ENCODE results near the gene CTSF. TPM values are rescaled to one million over a fixed set of nuclear protein-coding genes. Genes with fewer than 3 reads are reported as not detected.

CTSF gene
- total and polyA plus RNA-seq, 2 of the 13 experiments (the other 11 are each of a cell fraction or from before 2014, with no cell fraction given) = not detected

DNA sequence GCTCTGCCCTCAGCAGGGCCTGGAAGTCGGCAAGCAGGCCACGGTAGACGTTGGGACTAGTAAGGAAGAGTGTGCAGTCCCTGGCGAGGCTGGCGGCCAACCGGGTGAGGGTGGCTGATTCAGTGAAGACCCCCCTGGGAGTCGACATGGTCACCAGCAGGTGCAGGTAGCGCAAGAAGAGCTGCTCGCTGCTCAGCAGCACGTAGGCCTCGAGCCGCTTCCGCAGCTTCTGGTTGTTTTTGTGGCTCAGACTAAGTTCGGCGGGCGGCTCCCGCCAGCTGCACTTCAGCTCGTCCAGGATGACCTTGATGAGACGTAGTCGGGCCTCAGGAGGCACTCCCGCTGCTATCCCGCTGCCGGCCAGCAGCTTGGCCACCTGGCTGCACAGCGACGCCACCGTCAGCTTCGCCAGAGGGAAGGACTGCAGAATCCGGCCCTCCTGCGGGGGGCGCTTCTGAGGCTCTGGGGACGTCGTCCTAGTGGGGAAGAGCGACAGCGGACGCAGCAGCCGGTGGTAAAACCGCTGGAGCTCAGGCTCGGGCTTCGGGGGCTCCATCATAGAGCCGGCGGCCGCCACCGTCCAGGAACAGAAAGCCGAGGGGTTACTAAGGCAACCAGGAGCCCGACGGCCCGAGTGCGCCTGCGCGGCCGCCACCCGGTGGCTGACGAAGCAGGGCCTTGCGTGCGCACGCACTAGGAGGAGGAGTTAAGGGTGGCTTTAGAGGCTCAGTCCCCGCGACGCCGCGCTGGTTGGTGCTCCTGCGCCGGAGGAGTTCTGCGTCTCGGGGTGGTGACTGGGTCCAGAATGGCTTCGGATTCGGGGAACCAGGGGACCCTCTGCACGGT lies 24.3 kb upstream of the CTSF start, which contains the start of the genes CCDC87 and CCS (continued):
- TF ChIP-seq, protein P1, sequence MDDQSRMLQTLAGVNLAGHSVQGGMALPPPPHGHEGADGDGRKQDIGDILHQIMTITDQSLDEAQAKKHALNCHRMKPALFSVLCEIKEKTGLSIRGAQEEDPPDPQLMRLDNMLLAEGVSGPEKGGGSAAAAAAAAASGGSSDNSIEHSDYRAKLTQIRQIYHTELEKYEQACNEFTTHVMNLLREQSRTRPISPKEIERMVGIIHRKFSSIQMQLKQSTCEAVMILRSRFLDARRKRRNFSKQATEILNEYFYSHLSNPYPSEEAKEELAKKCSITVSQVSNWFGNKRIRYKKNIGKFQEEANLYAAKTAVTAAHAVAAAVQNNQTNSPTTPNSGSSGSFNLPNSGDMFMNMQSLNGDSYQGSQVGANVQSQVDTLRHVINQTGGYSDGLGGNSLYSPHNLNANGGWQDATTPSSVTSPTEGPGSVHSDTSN (CRISPR knock-in tag; IDR thresholded peaks at IDR 0.05; ENCODE audit: borderline replicate concordance) = 0 out of 2 replicates have a peak, but pooled peaks have one; percentile 18

DNA sequence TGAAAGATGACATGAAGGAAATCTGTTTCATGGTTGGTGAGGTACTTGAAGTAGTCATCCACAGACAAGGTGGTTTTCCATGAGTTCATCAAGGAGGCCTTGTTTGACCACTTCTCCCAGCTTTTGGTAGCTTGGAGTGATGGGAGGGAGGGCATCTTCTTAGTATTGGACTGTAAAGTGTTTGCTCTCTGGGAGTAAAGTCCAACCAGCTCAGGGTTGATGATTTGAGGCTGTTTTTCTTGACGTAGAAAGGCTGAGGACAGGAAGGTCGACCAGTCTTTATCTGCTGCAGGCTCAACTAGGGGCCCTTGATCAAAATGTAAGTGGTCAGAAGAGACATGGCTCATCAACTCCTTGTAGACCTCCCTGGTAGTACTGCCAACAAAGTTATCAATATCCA lies 22.8 kb upstream of the CTSF start:
- ATAC-seq (no peak), FAIRE-seq (no peak), DNase-seq (ENCODE audit: low spot score) (peak; percentile 58)
- Histone ChIP-seq H3K4me3 (replicated peaks in 1 of 3; ENCODE audit: insufficient read depth in 1 of 3, low read depth in 2 of 3, low read length in 3 of 3) (peak overlapping the region in 1 of 3 experiments; percentile 31; a peak in 1 of 6 replicates), H3K4me1 (ENCODE audit: insufficient read depth, low read length) (peaks cover 69% of the 10 kb centered on the region), H3K36me3 (replicated peaks in 1 of 2; ENCODE audit: control insufficient read depth in 1 of 2, insufficient read depth in 2 of 2, low read length in 2 of 2) (no peaks in the 10 kb centered on the region), H3K27ac (ENCODE audit: extremely low read length, insufficient read depth, low read length) (peak overlapping the region; percentile 78), H3K27me3 (ENCODE audit: control insufficient read depth in 1 of 2, insufficient read depth in 2 of 2, low read length in 2 of 2) (no peaks in the 10 kb centered on the region; a peak in 1 of 5 replicates), H3K4me2 (ENCODE audit: low read depth, low read length) (peak overlapping the region; percentile 100), H3K9me3 (ENCODE audit: low read length) (no peaks in the 10 kb centered on the region), H3K79me2 (ENCODE audit: insufficient read depth, low read length) (peaks cover 12% of the 10 kb centered on the region), H2AFZ (ENCODE audit: low read length) (no peak overlapping the region), H3K9ac (ENCODE audit: insufficient read depth, low read depth, low read length) (0 out of 2 replicates have a peak overlapping the region, but pooled peaks have one; percentile 85), H4K20me1 (ENCODE audit: insufficient read depth, low read length) (no peaks in the 10 kb centered on the region)
- 0% methylated on average over 2 of the region's 2 CpGs for whole genome bisulfite sequencing (ENCODE audit: low lambda C conversion rate)
- in situ Hi-C loops (cut with HindIII; ENCODE audit: extremely low pct_ligation_motif_present, low pct_unique_long_range_greater_than_20kb) = no loop called here
- intact Hi-C loops (cut with micrococcal nuclease; ENCODE audit: unreplicated experiment) = loop anchor here (5.0 kb wide), 1 partner anchor 86 kb away; the partner anchor contains the start of gene RBM4B
- CTCF ChIA-PET (ENCODE audit: low intra/inter-chr PET ratio, low total read pairs) = no interaction called here
- POLR2A ChIA-PET = interaction anchor here (0.6 to 5.1 kb wide), 10 partner anchors 12 to 648 kb away, joined by 3 to 72 read pairs (median 12); partner anchors contain the start of genes RBM14, RBM4 and RBM4B
- TSS peak; percentile 49 for BruUV-seq (replicated peaks)
- TF ChIP-seq MED1 (CRISPR knock-in tag; IDR thresholded peaks at IDR 0.05) (0 out of 2 replicates have a peak, but pooled peaks have one; percentile 30), ZBED4 (CRISPR knock-in tag; IDR thresholded peaks at IDR 0.05; ENCODE audit: borderline replicate concordance) (no peak), PAXIP1 (CRISPR knock-in tag; conservative IDR thresholded peaks at IDR 0.05) (0 out of 2 replicates have a peak, but pooled peaks have one; percentile 43), ZBTB4 (CRISPR knock-in tag; IDR thresholded peaks at IDR 0.05; ENCODE audit: borderline replicate concordance) (no peak), CREB1 (IDR thresholded peaks at IDR 0.05) (no peak), CREB1 (CRISPR knock-in tag; IDR thresholded peaks at IDR 0.05) (peak; percentile 41; the same call in 1 of the 2 replicates)
